ENCODE data around the gene SCG3.

SCG3 gene

GRCh38 chr15:51731549-51732267 is 50.4 kb downstream of the SCG3 start:
- DNase-seq, result peak; percentile 40

GRCh38 chr15:51732646-51733045 is 51.3 kb downstream of the SCG3 start:
- DNase-seq, result no peak

- no peak for DNase-seq
Observed at GRCh38 chr15:51735228-51736010, 54.1 kb downstream of the SCG3 start.

- no peak for DNase-seq
Observed at GRCh38 chr15:51736069-51736468, 54.8 kb downstream of the SCG3 start.

GRCh38 chr15:51736751-51737521 is 55.6 kb downstream of the SCG3 start:
- DNase-seq, result peak; percentile 15

GRCh38 chr15:51737522-51738305 is 56.4 kb downstream of the SCG3 start, which contains the start of gene LYSMD2:
LYSMD2 (minus strand) TSS chr15:51737655; CDS start chr15:51737622, 33 bp downstream.
- peak; percentile 62 for DNase-seq

GRCh38 chr15:51738553-51738952 is 57.2 kb downstream of the SCG3 start:
- no peak for DNase-seq

GRCh38 chr15:51739061-51739712 is 57.9 kb downstream of the SCG3 start:
- no peak for DNase-seq

- DNase-seq, result no peak
Observed at GRCh38 chr15:51749307-51749706, 68.0 kb downstream of the SCG3 start.

- no peak for DNase-seq
Observed at GRCh38 chr15:51750186-51750585, 68.9 kb downstream of the SCG3 start.

- peak; percentile 23 for DNase-seq
Observed at GRCh38 chr15:51750792-51751696, 69.7 kb downstream of the SCG3 start, which contains the start of gene TMOD2. TMOD2 (plus strand) TSS chr15:51751597; CDS start chr15:51766442, 14,845 bp downstream.

- peak; percentile 33 for DNase-seq
Observed at GRCh38 chr15:51751697-51752683, 70.7 kb downstream of the SCG3 start.

- DNase-seq, result no peak
Observed at GRCh38 chr15:51752888-51753287, 71.6 kb downstream of the SCG3 start.

GRCh38 chr15:51754267-51754666 is 73.0 kb downstream of the SCG3 start:
- no peak for DNase-seq

GRCh38 chr15:51755790-51756189 is 74.5 kb downstream of the SCG3 start:
- DNase-seq, result no peak

- no peak for DNase-seq
Observed at GRCh38 chr15:51756482-51756881, 75.2 kb downstream of the SCG3 start.

GRCh38 chr15:51757450-51757849 is 76.1 kb downstream of the SCG3 start:
- no peak for DNase-seq

- peak; percentile 72 for DNase-seq
Observed at GRCh38 chr15:51758645-51759044, 77.3 kb downstream of the SCG3 start.

GRCh38 chr15:51759557-51760070 is 78.3 kb downstream of the SCG3 start:
- peak; percentile 93 for DNase-seq
